ENCODE results near the gene TGFB2. TPM values are rescaled to one million over a fixed set of nuclear protein-coding genes. Genes with fewer than 3 reads are reported as not detected.
A peak's percentile ranks its signal among the peaks of the same experiment; 100 is the strongest.

Gene TGFB2
- total RNA-seq, 1 experiment from 2014 or later = 21.8 TPM

GRCh38 chr1:218463194-218464156 lies 118.3 kb downstream of the TGFB2 start:
- peak; percentile 69 for DNase-seq (ENCODE audit: low read depth)
- in situ Hi-C loops (cut with HindIII; ENCODE audit: low pct_unique_long_range_greater_than_20kb, low sequenced_read_pairs) = no loop called here

GRCh38 chr1:218464871-218465270 lies 119.7 kb downstream of the TGFB2 start:
- in situ Hi-C loops (cut with HindIII; ENCODE audit: low pct_unique_long_range_greater_than_20kb, low sequenced_read_pairs) = no loop called here
- DNase-seq (ENCODE audit: low read depth) = no peak

- no peak for DNase-seq (ENCODE audit: low read depth)
- in situ Hi-C loops (cut with HindIII; ENCODE audit: low pct_unique_long_range_greater_than_20kb, low sequenced_read_pairs) = no loop called here
Measured at GRCh38 chr1:218466341-218467010, 121.3 kb downstream of the TGFB2 start.

GRCh38 chr1:218467101-218468072 lies 122.3 kb downstream of the TGFB2 start:
- DNase-seq (ENCODE audit: low read depth) = peak; percentile 38
- in situ Hi-C loops (cut with HindIII; ENCODE audit: low pct_unique_long_range_greater_than_20kb, low sequenced_read_pairs) = no loop called here

GRCh38 chr1:218468711-218469110 lies 123.6 kb downstream of the TGFB2 start:
- DNase-seq (ENCODE audit: low read depth) = no peak
- in situ Hi-C loops (cut with HindIII; ENCODE audit: low pct_unique_long_range_greater_than_20kb, low sequenced_read_pairs) = no loop called here

- DNase-seq (ENCODE audit: low read depth) = no peak
- in situ Hi-C loops (cut with HindIII; ENCODE audit: low pct_unique_long_range_greater_than_20kb, low sequenced_read_pairs) = no loop called here
Measured at GRCh38 chr1:218472885-218473284, 127.7 kb downstream of the TGFB2 start.

- no peak for DNase-seq (ENCODE audit: low read depth)
- in situ Hi-C loops (cut with HindIII; ENCODE audit: low pct_unique_long_range_greater_than_20kb, low sequenced_read_pairs) = no loop called here
Measured at GRCh38 chr1:218473522-218473921, 128.4 kb downstream of the TGFB2 start.

- DNase-seq (ENCODE audit: low read depth) = no peak
- in situ Hi-C loops (cut with HindIII; ENCODE audit: low pct_unique_long_range_greater_than_20kb, low sequenced_read_pairs) = no loop called here
Measured at GRCh38 chr1:218474128-218474527, 129.0 kb downstream of the TGFB2 start.

GRCh38 chr1:218475275-218475674 lies 130.1 kb downstream of the TGFB2 start:
- peak; percentile 41 for DNase-seq (ENCODE audit: low read depth)
- in situ Hi-C loops (cut with HindIII; ENCODE audit: low pct_unique_long_range_greater_than_20kb, low sequenced_read_pairs) = no loop called here

GRCh38 chr1:218475699-218476098 lies 130.6 kb downstream of the TGFB2 start:
- no peak for DNase-seq (ENCODE audit: low read depth)
- in situ Hi-C loops (cut with HindIII; ENCODE audit: low pct_unique_long_range_greater_than_20kb, low sequenced_read_pairs) = no loop called here

GRCh38 chr1:218476385-218476784 lies 131.2 kb downstream of the TGFB2 start:
- peak; percentile 62 for DNase-seq (ENCODE audit: low read depth)
- in situ Hi-C loops (cut with HindIII; ENCODE audit: low pct_unique_long_range_greater_than_20kb, low sequenced_read_pairs) = no loop called here

- in situ Hi-C loops (cut with HindIII; ENCODE audit: low pct_unique_long_range_greater_than_20kb, low sequenced_read_pairs) = no loop called here
- DNase-seq (ENCODE audit: low read depth) = no peak
Measured at GRCh38 chr1:218478336-218478735, 133.2 kb downstream of the TGFB2 start.

GRCh38 chr1:218479436-218480115 lies 134.4 kb downstream of the TGFB2 start:
- in situ Hi-C loops (cut with HindIII; ENCODE audit: low pct_unique_long_range_greater_than_20kb, low sequenced_read_pairs) = no loop called here
- peak; percentile 67 for DNase-seq (ENCODE audit: low read depth)

GRCh38 chr1:218480137-218480536 lies 135.0 kb downstream of the TGFB2 start:
- DNase-seq (ENCODE audit: low read depth) = peak; percentile 79
- in situ Hi-C loops (cut with HindIII; ENCODE audit: low pct_unique_long_range_greater_than_20kb, low sequenced_read_pairs) = no loop called here

- in situ Hi-C loops (cut with HindIII; ENCODE audit: low pct_unique_long_range_greater_than_20kb, low sequenced_read_pairs) = no loop called here
Measured at GRCh38 chr1:218480588-218481099, 135.5 kb downstream of the TGFB2 start.

GRCh38 chr1:218481116-218481775 lies 136.1 kb downstream of the TGFB2 start:
- in situ Hi-C loops (cut with HindIII; ENCODE audit: low pct_unique_long_range_greater_than_20kb, low sequenced_read_pairs) = no loop called here
- DNase-seq (ENCODE audit: low read depth) = peak; percentile 62

More at GRCh38 chr1:218480588-218481099, 135.5 kb downstream of the TGFB2 start:
- peak; percentile 82 for DNase-seq (ENCODE audit: low read depth)

GRCh38 chr1:218482683-218483082 lies 137.5 kb downstream of the TGFB2 start:
- in situ Hi-C loops (cut with HindIII; ENCODE audit: low pct_unique_long_range_greater_than_20kb, low sequenced_read_pairs) = no loop called here
- no peak for DNase-seq (ENCODE audit: low read depth)
